HPDE6-E6E7 (cell line): ENCODE measurements around the gene KDM1A.

ENCODE experiments used
- DNase-seq: peaks from one replicate; pipeline ENCODE4 v3.0.0; 2011; ENCODE audit warnings: missing footprints; ENCODE audit errors: extremely low spot score

KDM1A gene

DNA sequence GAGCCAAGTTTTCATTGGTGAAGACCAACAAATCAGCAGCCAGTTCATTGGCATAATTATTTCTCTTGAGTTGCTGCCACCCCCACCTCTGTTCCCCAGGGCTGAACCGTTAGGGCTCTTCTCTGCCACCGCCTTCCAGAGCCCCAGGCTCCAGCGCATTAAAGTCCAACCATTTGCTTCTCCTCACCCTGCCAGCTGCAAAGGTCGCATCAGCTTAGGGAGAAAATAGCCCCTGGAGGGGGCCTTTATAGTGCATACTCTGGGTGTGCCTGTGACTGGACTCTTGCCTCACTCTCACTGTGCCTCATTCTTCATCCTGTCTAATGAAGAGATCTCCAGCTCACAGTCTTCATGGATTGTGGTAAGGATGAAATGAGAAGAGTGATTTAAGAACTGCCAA is 50.4 kb downstream of the KDM1A start:
- DNase-seq = no peak

- DNase-seq = no peak
These were observed 54.7 kb downstream of the KDM1A start for GRCh38 chr1:23074012-23074411.

- no peak for DNase-seq
These were observed 59.8 kb downstream of the KDM1A start for GRCh38 chr1:23079025-23079424.

- DNase-seq = no peak
These were observed 61.6 kb downstream of the KDM1A start for GRCh38 chr1:23080885-23081284.

GRCh38 chr1:23081376-23081775 is 62.1 kb downstream of the KDM1A start:
- peak; percentile 48 for DNase-seq

GRCh38 chr1:23083714-23084480 is 64.6 kb downstream of the KDM1A start:
- no peak for DNase-seq

DNA sequence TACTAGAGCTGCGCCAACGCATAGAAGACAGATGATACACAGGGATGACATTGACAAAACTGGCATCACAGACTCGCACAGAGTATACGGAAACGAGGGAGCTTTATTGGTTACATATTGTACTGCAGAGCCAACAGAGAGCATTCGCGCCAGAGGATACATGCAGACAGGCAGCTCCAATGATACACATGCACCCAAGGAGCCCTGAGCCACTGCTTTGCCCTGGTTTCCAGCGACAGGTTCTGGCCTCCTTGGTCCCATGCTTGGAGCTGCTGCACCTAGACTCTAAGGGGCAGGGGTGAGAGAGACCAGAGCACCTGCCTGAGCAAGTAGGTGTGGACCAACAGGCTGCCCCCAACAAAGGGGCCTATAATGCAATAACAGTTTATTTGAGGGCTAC is 65.6 kb downstream of the KDM1A start:
- no peak for DNase-seq

DNA sequence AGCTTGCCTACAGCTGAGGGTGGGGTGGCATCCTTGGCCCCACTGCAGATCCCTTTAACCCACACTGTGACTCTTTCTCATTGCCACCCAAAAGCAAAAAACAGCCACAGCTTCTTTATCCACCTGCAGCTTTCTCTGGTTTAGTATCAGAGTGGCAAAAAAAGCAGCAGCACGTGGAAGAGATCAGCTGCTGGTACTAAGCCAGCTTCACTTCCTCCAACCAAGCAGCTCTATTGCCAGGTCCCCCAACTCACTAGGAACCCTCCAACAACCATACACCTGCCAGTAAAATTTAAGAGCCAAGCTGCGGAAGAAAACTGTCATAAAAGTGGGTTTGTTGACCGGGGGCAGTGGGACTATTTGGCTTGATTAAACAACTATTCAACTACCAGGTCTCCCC is 66.4 kb downstream of the KDM1A start:
- DNase-seq = no peak

- no peak for DNase-seq
These were observed 68.8 kb downstream of the KDM1A start for GRCh38 chr1:23088027-23088426.

DNA sequence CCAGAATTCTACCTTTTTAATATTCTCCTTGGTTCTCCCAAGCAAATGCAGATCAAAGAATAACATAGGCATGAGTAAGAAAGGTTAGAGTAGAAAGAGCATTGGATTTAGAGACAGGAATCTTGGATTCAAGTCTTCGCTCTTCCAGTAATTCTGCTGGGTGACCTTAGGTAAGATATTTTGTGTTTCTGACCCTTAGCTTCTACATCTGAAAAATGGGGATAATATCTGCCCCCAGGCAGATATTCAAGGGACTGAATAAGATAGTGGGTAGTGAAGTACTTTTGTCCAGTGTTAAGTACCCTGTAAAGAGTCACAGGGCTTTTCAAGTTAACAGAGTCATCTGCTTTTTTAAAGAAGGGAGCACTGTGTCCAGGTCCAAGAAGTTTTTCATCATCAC is 70.8 kb downstream of the KDM1A start:
- DNase-seq = no peak

DNA sequence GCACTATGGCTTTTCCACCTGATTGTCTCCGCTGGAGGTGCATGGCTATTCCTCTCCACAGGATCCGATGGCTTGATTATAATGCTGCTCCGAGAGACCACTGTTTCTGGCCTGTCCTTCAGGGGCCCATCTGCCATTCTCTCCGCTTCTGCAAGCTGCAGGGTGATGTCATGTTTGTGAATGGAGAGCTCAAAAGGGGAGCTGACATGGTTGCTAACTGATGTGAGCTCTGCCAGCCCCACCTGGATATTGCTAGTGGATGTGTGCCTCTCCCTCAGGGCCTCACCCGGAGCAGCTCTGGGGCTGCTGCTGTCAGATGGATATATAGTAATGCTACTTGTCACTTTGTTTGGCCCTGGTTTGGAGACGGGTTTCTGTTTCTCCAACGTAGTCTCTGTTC is 72.3 kb downstream of the KDM1A start:
- no peak for DNase-seq

GRCh38 chr1:23092447-23092846 is 73.2 kb downstream of the KDM1A start:
- no peak for DNase-seq

- no peak for DNase-seq
These were observed 78.0 kb downstream of the KDM1A start for GRCh38 chr1:23097316-23097715.

GRCh38 chr1:23098463-23099170 is 79.3 kb downstream of the KDM1A start:
- DNase-seq = no peak

DNA sequence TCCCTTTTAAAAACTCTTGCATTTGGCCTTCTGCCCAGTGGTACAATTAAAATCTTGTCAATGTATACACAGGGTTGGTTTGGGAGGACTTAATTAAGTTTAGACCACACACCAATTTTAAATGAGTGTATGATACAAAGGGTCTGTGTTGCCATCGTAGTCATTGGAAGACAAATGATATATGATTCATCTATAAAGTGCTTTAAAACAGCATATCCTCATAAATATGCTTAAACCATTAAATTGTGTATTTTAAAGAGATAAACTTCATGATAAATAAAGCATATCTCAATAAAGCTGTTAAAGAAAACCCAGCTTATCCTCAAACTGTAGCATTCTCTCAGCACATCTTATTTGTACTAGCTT is 79.9 kb downstream of the KDM1A start:
- DNase-seq = no peak

DNA sequence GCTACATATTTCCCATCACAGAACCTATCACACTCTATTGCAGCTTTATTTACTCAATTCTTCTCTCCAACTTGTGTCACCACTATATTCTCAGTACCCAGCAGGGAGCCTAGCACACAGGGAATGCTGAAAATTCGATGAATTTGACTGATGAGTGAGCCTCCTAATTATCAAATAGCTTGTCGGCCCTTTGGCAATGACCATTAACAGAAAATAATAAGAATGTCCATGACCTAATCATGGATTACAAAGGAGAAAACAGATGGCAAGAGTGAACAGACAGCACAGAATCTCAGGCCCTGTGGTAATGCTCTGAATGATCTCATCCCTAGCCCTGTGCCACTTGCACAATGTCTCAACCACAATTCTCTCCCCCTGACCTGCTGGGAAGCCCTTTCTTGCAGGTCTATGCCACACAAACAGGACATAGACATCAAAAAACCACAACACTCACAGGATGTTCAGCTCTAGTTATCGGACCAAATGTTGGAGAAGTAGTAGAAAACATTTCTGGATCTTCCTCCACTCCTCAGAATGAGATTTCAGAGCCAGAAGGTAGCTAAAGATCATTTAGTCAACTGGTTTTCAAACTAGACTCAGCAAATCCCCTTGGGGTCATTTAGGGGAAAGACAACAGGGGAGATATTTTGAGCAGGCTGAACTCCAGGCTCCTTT is 80.9 kb downstream of the KDM1A start:
- DNase-seq = peak; percentile 70

DNA sequence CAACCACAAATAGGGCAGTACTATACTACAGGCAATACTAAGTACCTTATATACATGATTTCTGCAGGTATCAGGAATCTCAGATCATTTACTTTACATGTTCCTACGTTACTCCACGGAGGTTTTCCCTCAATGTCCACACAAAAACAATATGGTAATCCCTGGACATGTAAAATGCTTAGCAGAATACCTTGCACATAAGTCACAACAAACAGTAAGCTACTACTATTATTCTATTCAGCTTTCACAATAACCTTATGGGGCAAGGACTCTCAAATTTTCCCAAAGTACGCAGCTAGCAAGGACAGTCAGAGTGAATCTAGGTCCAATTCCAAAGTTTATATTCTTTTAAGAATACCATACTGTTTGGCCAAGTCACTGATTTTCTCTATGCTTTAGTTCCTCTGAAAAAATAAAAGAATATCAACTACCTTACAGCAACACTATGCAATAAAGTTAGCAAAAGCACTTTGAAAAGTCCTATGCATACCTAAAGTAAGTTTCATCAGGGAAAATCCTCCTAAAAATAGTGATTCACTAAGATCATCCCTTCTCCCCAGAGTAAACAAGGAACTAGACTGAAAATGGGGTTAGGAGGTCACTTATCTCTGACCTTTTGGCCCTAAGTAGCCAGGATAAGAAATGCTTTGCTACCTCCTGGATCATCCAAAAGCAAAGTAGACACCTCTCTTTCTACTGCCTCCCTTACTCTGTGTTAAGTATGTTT is 82.0 kb downstream of the KDM1A start:
- DNase-seq = no peak

DNA sequence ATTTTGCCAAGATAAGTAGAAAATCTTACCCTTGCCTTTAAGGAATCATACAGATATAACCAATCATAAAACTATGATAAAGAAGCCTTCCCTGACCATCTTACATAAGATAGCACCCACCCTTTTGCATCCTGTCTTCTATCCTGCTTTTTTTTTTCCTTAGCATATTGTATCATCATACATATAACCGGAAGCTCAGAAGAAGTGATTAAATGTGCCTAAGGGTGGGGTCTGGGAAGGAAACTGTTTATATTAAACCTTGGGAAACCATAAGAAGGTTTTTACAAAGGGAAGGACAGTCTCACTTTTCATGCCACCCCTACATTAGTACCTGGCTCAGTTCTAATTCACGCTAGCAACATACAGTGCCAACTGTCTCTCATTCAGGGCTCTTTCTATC is 82.6 kb downstream of the KDM1A start:
- DNase-seq = no peak

DNA sequence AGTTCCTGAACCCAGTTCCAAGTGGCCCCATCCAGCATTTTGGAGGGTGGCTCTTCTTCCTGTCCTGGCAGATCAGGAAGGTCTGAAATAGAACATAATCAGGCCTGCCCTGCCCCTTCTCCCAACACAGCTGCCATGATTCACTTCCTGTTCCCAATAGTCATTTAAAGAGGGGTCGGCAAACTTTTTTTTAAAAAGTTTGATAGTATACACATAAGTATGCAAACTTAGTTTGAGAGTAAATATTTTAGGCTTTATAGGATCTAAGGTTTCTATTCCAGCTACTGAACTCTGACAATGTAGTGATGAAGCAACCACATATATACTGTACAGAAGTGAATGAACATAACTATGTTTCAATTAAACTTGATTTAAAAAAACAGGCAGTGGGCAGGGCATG is 83.0 kb downstream of the KDM1A start:
- no peak for DNase-seq

GRCh38 chr1:23103001-23103889 is 84.0 kb downstream of the KDM1A start:
- DNase-seq = no peak

- DNase-seq = no peak
These were observed 89.8 kb downstream of the KDM1A start for GRCh38 chr1:23108918-23109533.
